GM18867 (cell line): ENCODE measurements around the gene NAA80.

Experiments
- ATAC-seq: cut with Tn5 transposase; IDR thresholded peaks from one replicate; pipeline ENCODE4 v1.9.1; 2021; ENCODE audit warnings: mild to moderate bottlenecking, moderate library complexity; ENCODE audit not compliant: unreplicated experiment

The NAA80 gene

GRCh38 chr3:50330330-50330729 lies 31.1 kb upstream of the NAA80 start:
- no peak for ATAC-seq

DNA sequence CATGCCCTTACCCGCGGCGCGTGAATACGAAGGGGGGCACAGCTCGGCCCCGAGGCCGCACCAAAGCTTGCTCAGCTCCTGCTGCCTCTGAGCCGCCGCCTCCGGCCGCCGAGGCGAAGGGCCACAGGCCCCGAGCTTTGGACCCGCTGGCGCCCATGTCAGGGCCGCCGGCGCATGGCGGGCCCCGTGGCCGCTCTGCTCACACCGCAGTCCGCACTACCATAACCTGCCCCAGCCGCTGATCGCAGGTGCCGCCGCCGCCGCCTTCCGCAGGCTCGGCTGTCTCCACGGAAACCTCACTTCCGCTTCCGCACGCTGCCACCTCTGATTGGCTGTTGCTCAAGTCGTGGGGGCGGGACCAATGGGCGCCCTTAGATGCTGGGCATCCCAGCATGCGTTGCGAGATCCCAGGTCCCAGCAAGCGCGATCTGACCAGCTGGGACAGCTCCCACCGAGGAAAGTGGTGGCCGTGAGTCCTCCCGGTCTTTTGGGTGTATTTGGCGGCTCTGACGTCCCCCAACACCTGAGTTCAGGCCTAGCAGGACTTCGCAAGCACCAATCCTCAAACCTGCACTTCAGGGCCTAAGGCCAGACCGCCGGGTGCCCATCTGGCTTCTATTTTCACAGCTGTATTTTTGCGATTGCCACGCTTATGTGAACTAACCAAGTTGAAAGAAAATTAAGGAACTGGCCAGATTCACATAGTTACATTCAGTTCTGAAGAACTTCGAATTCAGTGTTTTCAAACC lies 28.9 kb upstream of the NAA80 start, which contains the start of gene TUSC2:
Gene TUSC2 (minus strand): TSS at position 281 of the 749 bp plus-strand sequence. CDS start 124 bp downstream, at position 157.
- ATAC-seq = peak; percentile 83

DNA sequence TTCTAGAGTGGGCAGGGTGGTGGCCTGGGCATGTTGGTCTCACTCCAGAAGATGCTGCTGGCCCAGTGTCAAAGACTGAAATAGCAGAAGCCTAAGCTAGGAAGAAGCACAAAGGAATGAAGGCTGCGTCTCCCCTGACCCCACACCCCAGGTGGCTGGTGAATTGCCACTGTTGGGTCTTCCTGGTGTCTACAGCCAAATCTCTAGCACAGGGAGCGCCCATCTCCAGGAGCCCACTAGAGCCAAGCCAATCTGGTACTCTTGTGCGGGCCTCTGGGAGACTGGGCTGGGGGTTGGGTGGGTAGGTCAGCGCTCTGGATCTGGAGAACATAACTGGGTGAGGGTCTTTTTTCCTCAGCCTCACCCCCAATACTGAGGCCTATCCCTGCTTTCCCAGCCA lies 27.9 kb upstream of the NAA80 start:
- no peak for ATAC-seq

- no peak for ATAC-seq
Observed at GRCh38 chr3:50326182-50326541, 27.0 kb upstream of the NAA80 start.

GRCh38 chr3:50325497-50326181 lies 26.4 kb upstream of the NAA80 start:
- ATAC-seq = no peak

DNA sequence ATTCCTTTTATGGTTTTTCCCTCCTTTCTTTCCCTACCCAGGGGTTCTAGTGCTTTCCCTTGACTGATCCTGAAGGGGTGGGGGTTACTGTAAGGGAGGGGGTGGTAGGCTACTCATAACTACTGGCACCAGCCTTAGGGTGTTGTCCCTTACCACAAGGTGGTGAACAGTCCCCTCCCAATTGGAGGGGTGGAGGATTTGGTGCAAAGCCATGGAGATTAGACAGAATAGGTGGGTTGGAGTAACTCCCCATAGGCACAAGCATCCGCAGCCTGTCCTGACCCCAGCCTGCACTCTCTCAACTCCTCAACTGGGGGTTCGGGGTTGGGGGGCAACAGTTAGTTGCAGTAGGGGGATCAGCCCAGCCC lies 25.9 kb upstream of the NAA80 start:
- ATAC-seq = no peak

DNA sequence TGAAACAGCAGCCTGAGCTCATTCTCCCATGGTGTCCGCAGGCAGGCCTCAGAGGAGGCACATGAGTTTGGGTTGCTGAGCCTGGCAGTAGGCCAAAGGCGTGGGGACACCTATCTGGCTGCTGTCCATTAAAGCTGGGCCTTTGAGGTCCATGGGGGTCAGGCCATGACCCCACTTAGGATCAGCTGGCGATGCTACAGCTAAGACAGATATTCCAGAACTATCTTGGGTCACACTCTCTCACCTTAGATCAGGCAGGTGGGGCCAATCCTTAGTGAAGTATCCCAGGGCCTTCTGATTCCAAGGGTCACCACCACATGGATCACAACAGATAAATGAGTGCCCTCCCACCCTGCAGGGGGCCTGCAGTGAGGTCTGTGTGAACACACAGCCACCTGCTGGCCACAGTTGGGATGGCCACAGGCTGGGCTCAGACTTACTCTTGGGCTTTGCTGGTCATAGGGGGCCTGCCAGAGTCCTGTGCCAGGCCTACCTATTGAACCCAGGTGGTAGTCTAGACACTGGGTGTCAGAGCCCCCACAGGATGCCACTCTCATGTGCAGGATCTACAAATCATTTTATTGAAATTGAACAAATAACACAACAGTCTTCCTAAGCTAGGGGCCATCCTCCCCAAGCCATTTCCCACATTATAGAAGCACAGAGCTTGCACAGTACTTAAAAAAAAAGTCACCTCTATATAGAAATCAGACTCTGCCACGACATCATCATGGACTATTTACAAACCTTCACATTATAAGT lies 25.3 kb upstream of the NAA80 start:
- ATAC-seq = no peak

- ATAC-seq = no peak
Observed at GRCh38 chr3:50323614-50324199, 24.5 kb upstream of the NAA80 start.

- no peak for ATAC-seq
Observed at GRCh38 chr3:50323092-50323600, 23.9 kb upstream of the NAA80 start.

DNA sequence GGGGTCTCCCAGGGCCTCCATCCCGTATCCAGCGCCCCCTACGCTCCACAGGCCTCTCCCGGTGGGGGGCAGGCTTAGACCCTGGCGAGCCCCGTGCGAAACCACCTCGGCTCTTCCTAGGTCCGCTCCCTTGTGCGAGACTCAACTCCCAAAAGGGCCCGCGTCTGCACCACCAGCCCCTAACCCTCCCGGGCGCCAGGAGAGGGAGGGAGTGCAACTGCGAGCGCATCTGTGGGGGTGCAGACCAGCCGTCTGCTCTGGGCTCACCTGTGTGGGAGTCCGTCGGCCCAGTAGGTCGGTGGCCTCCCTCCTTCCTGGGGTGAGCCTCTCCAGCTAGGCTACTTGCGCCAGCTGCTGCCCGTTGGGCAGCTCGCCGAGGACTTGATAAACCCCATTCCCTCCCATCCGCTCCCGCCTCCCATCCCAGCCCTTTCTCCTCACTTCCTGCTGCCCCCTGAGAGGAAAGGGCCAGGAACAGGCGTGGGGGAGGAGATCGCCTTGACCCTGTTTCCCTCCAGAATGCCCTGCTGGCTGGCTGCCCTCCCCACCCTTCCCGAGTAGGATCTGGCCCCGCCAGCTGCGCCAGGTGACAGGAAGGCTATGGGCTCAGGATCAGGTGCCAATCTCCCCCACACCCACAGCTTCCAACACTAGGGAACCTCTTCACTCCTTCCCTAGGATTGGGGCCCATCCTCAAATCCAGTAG lies 23.3 kb upstream of the NAA80 start, which contains the start of gene HYAL2:
Gene HYAL2 (minus strand): TSS at position 360 of the 706 bp plus-strand sequence. CDS start 2,256 bp downstream, outside the sequence.
- ATAC-seq = no peak

GRCh38 chr3:50322115-50322385 lies 22.8 kb upstream of the NAA80 start:
- ATAC-seq = no peak

DNA sequence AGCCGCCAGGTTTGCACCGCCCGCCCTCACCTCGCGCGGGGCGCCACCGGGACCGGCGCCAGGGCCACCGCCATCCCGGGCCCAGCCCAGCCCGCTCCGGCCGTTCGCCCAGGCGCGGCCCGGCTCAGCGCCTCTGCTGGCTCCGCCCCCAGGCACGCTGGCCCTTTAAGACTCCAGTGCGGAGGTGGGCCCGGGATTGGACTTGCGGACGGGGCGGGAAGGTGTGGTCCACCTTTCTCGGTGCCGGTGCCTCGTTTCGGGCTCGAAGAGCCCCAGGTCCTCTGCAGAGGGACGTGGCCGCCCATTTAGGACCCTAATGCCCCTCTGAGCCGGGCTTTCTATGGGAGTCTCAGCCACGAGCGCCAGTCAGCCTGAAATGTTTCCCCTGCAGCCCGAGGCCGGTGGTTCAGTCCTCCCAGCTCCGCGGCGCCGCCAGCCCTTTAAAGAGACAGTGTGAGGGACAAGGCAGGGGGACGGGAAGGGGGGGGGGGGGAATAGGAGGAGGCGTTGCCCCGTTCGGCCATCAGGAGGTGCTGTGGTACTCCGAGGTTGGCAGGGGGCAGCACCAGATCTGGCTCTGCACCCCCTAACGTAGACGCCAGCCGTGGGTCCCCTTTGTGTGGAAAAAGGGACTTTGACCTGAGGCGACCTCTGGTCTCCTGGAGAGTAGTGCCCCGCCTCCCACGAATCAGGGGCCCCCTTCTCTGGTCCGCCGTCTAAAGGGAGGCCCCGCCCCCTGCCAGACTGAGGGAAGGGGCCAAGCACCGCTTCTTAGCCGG lies 22.3 kb upstream of the NAA80 start:
- ATAC-seq = peak; percentile 78

- ATAC-seq = peak; percentile 50
Observed at GRCh38 chr3:50320853-50321335, 21.7 kb upstream of the NAA80 start.

- ATAC-seq = no peak
Observed at GRCh38 chr3:50319894-50320625, 20.9 kb upstream of the NAA80 start.

DNA sequence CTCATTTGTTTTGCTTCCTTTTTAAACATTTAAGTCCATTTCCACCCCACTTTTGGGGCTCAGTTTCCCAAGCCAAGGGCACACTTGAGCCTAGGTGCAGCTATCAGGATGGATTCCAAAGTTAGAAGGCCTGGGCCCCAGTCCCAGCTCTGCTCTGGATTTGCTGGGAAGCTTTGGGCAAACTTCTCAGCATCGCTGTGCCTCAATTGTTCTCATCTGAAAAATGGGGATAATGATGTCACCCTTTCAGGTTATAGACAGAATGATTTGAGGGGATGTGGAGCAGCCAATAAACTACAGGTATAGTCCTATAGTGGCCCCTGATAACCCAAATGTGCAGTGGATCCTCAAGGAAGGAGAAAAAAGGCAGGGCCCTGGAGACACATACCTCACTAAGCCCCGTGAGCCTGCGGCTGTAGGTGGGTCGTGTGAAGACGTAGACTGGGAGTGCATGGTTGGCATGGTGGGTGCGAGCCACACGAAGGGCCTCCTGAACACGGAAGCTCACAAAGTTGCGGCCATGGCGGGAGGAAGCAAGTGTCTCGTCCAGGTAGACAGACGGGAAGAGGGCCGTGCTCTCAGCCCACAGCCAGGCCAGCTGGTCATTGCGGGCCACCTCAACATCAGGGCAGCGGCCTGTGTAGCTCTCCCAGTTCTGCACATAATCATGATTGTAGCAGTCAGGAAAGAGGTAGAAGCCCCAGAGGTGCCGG lies 20.1 kb upstream of the NAA80 start:
- no peak for ATAC-seq

DNA sequence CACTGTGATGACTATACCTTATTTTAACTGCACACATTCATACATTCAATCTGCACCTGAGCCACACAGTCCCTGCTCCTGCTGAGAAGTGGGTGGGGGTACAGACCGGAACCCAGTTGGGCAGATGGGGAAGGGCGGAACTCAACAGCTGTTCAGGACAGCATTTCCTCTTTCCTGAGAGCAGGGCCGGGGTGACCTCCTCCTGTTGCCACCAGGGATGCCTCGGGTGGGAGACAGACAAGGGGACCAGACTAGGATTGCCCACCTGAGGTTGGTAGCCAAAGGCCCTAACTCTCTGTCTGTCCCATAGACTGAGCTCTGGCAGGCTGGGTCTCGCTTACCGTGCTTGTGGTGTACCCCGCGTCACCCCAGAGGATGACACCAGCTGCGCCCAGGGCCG lies 19.4 kb upstream of the NAA80 start:
- ATAC-seq = no peak

GRCh38 chr3:50318163-50318562 lies 19.0 kb upstream of the NAA80 start:
- no peak for ATAC-seq

DNA sequence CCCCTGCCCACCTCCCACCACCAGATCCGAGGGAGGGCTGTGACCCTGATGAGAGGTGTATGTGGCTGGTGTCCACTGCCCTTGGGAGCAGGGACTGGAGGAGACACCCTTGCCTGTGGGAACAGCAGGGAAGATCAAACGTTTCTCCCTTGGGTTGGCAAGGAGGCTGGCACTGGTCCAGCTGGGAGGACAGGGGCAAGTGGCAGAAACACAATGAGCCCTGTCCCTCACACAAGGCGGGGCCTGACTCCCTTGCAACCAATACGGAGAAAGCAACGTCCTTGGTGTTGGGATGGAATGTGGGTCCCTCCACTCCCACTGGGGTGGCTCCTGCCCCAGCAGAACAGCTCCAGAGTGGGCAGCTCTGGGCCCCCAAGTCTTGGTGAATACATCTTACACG lies 18.1 kb upstream of the NAA80 start:
- no peak for ATAC-seq
